HG02642 (cell line): Measurements from ENCODE around the gene RHBDL1.
"Not testable (repeated sequence)": the region's sequence is repeated elsewhere in the genome, so short reads cannot be mapped to it uniquely, and the experiment has no call there.

ENCODE experiments used
- ATAC-seq: cut with Tn5 transposase; IDR thresholded peaks from one replicate; pipeline ENCODE4 v1.9.1; 2021; ENCODE audit warnings: mild to moderate bottlenecking; ENCODE audit not compliant: unreplicated experiment, poor library complexity

Gene RHBDL1

GRCh38 chr16:684071-684794, 8.8 kb downstream of the RHBDL1 start, which contains the start of gene JMJD8:
Gene JMJD8 (minus strand): TSS chr16:684334. CDS start chr16:684319, 15 bp downstream.
- ATAC-seq = peak; percentile 57

GRCh38 chr16:684961-685696, 9.7 kb downstream of the RHBDL1 start:
- no peak for ATAC-seq

- no peak for ATAC-seq
Observed at GRCh38 chr16:685967-686366, 10.5 kb downstream of the RHBDL1 start.

- ATAC-seq = no peak
Observed at GRCh38 chr16:686459-687260, 11.2 kb downstream of the RHBDL1 start.

- no peak for ATAC-seq
Observed at GRCh38 chr16:687499-687898, 12.0 kb downstream of the RHBDL1 start.

- ATAC-seq = no peak
Observed at GRCh38 chr16:689175-689897, 13.9 kb downstream of the RHBDL1 start.

GRCh38 chr16:691242-691641, 15.8 kb downstream of the RHBDL1 start:
- not testable (repeated sequence) for ATAC-seq

- ATAC-seq = no peak
Observed at GRCh38 chr16:692356-693108, 17.1 kb downstream of the RHBDL1 start.

GRCh38 chr16:693364-693763, 17.9 kb downstream of the RHBDL1 start:
- ATAC-seq = no peak

GRCh38 chr16:693766-694165, 18.3 kb downstream of the RHBDL1 start:
- ATAC-seq = no peak

- no peak for ATAC-seq
Observed at GRCh38 chr16:694187-694862, 18.9 kb downstream of the RHBDL1 start.

GRCh38 chr16:694863-695354, 19.4 kb downstream of the RHBDL1 start:
- no peak for ATAC-seq

- ATAC-seq = no peak
Observed at GRCh38 chr16:695355-696089, 20.1 kb downstream of the RHBDL1 start.

- ATAC-seq = no peak
Observed at GRCh38 chr16:698911-699671, 23.6 kb downstream of the RHBDL1 start.

GRCh38 chr16:700684-701584, 25.5 kb downstream of the RHBDL1 start:
- ATAC-seq = no peak

- no peak for ATAC-seq
Observed at GRCh38 chr16:702341-702740, 26.9 kb downstream of the RHBDL1 start.
